NOMO-1 treated with DMSO at 0.1 percent for 48 hours (cell line): ENCODE results near the gene LRRC4C.
"Not testable (repeated sequence)": the region's sequence is repeated elsewhere in the genome, so short reads cannot be mapped to it uniquely, and the experiment has no call there.

ENCODE experiments used
- DNase-seq: peaks from one replicate; lab custom pipeline; 2025; ENCODE audit not compliant: unreplicated experiment; lab: John Stamatoyannopoulos, UW

Gene LRRC4C

DNA sequence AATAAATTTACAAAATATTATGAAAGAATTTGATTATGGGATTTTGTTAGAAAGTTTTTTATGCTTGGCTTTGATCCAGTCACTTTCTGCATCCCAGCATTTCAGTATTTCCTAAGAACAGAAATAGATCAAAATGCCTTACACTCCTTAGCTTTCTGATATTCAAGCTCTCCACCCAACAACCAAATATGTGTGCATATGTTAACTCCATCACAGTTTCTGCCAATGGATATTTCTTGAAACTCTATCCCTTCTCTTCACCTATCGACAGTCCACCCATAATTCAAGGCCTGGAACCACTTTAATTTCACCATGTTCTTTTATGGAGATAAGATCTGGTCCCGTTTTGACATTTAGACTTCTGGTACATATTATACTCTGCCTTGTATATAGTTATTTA is 565.0 kb downstream of the LRRC4C start:
- no peak for DNase-seq

DNA sequence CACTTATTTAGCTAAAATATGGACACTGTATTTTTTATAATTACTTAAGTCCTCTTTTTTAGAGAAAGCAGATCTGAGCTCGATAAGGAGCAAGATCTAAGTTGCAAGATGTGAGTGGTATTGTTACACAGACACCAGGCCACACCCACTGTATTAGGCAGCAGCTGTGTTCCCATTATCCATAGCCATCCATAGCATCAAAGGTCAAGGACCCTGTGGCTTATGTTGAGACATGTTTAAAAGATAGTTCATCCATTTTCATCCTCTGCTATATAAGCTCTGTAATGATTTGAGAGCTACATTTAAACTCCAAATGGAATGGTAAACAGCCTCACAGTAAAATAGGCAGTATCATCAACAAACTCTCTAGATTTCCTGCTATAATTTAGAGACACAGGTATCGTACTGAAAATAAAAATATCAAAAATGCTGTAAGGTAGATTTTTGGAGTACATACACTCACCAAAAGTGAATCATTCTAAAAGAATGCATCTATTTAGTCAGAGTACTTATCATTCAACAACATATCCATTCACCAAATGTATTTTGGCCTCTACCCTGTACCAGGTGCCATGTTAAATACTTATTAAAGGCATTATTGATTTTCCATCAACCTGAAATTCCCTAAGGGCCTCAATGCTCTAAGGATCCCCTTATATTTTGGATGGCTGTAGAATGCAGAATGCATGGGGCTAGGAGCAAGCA is 574.0 kb downstream of the LRRC4C start:
- DNase-seq, result no peak

DNA sequence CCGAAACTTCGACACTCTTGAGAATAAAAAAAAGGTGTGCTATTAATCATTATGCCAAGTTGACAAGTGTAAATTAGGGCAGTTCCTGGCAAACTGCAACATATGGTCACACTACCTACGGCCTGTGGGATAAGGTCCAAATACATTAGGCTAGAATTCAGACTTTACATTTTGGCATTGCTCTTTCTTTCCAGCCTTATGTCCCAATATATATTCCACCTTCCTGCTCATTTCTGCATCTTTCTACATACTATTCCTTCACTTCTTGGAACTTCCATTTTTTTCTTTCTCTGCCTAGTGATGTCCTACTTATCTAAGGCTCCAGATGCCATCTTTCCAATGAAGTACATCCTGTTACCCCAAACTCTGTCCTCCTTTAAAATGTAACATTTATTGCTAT is 577.2 kb downstream of the LRRC4C start:
- no peak for DNase-seq

DNA sequence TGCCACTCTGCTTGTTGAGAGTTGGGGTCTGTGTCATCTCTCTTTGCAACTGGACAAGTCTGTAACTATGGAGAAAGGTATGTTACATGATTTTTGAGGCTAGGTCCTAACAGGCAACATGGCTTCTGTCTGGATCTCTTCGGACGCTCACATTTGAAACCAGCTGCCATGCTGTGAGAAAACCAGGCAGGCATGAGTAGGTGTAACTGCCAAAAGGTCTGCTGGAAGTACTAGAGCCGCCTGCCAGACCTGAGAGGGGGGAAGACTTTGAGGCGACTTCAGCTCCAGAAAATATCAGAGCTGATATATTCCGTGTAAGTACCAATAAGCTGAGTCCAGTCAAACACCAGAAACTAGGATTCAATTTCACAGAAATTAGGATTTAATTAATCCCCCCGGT is 579.5 kb downstream of the LRRC4C start:
- DNase-seq, result no peak

DNA sequence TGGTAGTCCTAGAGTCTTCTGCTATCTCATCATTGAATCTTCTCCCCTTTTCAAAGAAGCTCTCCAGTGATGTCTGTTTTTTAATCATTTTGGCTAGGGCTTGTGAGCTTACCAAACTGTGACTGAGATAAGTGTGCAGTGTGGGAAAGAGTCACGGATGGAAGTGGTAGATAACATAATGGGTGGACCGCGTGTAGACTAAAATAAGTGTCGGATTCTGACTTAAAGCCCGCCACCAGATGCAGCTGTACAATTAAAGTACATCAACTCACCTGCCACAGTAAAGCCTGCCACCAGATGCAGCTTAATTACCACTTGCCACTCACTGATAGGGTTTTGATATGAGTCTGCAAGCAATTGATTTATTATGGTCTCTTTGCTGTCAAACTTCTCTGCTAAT is 581.5 kb downstream of the LRRC4C start:
- DNase-seq, result no peak

DNA sequence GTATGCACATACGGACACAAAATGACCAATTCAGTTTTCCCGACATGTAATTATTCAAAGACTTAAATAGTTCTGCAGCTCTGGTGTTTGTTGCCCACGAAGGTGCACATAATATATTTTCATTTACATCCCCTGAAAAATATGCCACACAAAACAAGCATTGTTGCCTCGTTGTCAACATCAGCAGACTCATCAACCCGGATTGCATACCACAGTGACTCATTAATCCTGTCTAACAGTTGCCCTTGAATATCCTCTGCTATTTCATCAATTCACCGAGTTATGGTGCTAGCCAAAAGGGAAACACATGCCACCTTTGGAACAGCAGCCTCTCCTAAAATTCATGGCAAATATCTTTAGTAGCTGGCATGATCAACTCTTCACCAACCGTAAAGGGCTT is 582.2 kb downstream of the LRRC4C start:
- no peak for DNase-seq

DNA sequence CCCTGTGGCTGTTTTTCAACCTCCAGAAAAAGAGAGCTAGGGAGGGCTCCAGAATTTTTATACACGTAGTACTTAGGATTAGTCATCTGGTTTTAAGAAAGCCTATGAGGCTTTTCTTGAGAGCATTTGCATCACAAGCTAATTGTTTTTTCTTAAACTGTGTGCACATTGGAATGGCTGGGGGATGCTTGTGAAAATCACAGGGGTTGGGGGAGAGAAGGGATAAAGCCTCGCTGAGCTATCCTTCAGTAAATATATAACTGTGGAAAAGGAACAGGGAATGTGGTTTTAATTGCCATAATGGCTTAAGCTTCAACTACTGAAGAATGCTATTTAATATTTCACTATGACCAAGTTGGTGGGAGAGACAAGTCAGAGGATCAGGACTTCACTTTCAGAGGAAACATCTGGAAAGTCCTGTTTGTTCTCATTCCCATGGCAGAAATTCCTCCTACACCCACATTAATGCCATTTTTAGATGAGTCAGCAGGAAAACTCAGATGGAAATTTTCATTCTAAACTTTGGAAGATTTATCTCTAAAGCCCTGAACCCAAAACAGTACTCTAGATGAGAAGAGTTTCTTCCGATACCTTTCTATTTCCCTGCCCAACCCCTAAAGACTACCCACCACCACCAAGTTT is 591.3 kb downstream of the LRRC4C start:
- no peak for DNase-seq

DNA sequence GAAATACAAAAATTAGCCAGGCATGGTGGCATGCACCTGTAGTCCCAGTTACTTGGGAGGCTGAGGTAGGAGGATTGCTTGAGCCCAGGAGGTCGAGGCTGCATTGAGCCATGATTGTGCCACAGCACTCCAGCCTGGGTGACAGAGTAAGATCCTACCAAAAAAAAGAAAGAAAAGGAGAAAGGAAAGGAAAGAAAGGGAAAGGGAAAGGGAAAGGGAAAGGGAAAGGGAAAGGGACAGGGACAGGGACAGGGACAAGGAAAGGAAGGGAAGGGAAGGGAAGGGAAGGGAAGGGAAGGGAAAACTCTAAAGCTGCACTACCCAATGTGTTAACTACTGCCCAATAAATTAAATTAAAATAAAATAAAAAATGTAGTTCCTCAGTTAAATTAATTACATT is 601.7 kb downstream of the LRRC4C start:
- DNase-seq, result not testable (repeated sequence)

DNA sequence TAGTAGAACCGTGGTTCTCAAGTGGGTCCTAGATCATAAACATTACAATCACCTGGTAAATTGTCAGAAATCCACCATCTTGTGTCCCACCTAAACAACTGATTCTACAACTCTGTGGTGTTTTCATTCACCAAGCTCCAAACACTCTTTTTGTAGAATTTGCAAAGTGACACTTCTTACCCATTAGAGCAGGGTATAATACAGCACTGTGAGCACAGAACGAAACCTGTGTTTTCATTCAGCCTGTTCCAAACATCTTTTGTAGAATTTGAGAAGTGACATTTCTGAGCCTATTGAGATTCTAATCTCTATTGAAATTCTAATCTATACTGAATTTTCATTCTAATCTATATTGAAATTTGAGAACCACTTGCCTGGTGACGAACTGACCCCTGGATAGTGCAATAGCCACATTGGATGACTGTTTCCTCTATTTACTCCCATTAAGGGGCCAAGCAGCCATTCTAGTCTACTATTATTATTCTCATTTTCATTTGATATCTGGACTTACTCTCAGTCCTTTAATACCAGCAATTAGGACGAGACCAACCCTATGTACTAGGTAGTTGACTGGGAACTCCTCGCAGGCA is 616.6 kb downstream of the LRRC4C start:
- DNase-seq, result no peak

DNA sequence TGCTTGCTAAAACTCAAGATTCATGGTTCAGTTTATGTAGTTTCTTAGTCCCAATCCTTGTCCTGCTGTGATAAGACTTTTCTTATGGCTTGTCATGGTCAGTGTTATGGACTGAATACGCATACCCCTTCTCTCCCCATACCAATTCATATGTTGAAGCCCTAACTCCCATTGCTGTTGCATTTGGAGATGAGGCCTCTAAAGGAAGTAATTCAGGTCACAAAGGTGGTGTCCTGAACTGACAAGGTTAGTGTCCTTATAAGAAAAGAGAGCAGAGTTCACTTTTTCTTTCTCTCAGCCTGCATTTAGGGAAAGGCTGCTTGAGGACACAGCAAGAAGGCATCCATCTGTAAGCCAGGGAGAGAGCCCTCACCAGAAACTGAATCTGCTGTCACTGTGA is 618.2 kb downstream of the LRRC4C start:
- DNase-seq, result no peak

DNA sequence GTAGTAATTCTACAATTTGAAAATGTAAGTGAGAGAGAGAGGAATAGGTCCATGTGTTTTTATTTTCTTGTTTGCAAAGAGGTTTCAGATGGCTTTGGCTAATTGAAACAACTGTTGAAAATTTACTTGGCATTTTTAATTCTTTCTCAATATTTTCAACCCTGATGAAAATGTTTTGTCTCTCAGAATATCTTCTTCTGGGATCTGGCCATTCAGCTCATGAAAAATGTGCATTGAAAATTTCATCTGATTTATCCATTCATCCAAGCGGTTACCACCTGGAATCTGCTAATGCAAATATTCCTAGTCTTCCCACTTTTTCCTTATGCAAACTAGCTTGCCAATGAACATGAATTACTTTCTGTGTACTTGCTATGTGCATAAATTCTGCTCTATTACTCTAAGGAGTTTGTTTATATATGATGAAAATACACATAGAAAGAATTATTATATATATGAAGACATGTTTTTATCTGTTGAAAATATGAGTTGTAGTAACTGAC is 621.2 kb downstream of the LRRC4C start:
- no peak for DNase-seq

DNA sequence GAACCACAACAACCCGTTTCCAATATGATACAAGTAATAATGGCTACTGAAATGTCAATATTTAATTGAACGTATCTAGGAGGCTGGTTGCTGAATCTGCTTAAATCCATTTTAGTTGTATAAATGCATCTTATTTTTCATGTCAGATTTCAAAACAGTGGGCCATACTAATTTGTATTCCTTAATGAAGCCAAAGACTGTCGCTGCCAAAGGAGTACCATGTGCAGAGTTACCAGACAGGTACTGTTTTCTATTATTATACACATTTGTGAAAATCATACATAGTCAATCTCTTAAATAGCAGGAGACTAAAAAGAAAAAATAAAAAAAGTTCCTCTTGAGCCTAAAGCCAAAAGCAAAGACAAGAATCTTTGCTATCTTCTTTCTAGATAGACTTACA is 632.3 kb downstream of the LRRC4C start:
- DNase-seq, result no peak

DNA sequence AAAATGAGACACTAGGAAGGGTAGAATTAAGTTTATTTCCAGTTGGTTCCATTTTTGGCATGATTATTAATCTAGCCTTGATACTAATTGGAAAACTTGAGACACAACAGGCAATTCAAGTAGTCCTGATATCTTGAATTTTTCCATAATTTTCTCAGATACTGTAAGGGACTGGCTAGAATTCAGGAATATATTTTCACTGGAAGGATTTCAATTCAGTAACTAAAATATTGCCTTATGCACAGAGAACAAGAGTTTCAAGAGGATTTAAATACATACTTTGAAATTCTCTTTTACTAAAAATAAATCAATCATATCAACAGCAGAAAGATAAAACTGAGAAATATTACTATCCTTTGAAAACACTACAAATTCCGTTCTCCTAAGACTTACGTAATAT is 632.9 kb downstream of the LRRC4C start:
- no peak for DNase-seq

DNA sequence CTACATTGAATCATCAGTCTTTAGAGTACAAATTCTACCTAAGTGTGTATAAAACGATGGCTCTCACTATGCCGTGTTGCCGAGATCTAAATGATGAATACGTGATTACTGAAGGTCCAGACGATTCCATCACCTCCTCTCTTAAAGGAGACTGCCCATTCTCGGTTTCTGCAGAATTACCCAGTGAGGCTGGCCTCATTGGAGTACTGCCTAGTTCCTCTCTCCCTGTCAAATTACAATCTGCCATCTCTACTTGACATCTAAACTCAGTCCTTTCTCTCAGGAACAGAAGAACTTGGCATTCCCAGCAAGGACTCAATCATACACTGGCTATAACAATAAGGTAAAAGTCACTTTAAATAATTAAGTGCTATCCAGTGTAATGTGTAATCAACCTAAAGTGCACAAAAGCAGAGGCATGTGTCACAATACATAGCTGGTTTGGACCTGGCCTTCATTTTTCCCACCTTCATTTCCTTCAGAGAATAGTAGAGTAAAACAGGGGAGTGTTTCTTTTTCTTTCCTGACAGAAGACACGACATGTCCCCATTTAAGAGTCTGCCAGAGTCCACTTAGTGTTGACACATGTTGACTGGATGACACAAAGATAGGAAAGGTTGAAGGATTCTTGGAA is 634.1 kb downstream of the LRRC4C start:
- no peak for DNase-seq

DNA sequence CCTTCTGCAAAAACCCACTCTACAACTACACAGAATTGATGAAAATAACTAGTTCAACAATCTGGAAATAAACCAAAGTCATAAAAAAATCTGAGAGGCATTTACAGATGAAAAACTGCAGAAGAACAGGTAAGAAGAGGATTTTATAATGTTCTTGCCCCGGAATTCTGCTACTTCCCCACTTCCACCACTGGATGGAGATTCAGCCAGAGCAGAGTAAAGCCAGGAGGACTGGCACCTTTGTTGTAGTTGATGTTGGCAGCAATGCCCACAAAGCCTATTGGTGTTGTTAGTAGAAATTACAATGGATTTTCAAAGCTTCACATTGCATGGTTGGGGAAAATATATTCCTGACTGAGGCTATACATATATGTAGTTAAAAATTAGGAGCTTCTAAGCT is 640.2 kb downstream of the LRRC4C start:
- DNase-seq, result no peak

DNA sequence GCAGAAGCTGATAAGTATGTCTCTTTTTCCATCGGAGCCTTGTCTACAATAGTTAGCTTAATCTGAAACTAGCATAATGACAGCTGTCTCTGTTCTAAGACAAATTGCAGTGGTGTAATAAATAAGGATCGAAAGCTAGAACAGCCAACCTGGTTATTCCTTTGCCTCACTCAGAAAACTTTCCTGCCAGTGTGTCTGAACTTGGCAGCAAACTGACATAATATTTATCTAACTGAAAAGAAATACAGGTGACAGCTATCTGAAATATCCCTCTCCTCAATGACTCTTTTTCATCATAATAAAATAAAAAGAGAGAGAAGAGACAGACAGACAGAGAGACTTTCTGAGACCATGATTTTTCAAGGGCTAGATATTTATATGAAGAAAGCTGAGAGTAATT is 642.5 kb downstream of the LRRC4C start:
- DNase-seq, result no peak

DNA sequence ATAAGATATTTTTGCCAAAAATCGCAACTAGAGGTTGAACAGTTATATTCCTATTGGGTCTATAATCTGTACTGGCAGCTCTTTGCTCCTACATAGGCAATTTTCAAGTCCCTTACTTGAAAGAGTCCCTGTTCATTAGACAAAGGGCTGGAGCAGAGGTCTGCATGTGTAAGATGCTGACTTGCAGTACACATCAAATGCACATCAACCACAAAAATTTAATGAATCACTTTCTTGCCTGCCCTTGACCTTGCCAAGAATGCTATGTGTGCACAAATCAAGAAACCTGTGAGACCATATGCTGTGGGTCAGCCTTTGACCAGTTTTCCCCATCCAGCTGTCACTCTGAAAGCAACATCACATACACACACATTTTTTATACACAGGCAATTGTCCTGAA is 661.5 kb downstream of the LRRC4C start:
- DNase-seq, result no peak

DNA sequence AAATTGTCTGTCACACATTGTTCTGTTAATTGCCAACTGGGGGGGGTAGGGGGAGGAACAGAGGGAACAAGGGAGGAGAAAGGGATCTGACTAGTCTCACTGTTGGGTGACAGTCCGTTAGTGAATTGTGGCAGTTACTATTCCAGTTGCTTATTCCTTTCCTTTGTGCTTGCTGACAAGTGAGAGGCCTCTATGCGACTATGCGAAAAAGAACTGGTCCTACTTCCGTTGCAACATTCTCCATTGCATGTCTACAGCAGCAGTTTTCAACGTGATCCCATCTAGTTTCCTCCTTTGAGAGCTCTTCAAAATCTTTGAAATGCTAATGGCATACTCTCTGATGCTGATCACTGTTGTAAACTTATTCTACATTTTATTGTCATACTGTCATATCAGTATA is 672.2 kb downstream of the LRRC4C start:
- DNase-seq, result no peak

DNA sequence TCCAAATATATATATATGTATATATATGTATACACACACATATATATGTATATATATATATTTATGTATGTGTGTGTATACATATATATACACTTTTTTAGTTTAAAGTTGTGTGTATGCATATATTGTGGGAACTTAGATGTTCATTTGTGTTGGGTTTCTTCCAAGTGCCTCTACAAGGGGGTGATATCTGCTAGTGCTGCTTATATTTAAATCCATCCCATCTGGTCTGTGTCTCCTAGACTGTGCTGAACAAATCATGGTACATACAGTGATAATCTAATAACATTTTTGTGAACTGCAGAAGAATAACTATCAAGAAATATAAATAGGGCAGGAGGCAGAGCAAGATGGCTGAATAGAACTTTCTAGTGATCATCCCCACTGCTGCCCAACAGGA is 696.4 kb downstream of the LRRC4C start:
- DNase-seq, result no peak

DNA sequence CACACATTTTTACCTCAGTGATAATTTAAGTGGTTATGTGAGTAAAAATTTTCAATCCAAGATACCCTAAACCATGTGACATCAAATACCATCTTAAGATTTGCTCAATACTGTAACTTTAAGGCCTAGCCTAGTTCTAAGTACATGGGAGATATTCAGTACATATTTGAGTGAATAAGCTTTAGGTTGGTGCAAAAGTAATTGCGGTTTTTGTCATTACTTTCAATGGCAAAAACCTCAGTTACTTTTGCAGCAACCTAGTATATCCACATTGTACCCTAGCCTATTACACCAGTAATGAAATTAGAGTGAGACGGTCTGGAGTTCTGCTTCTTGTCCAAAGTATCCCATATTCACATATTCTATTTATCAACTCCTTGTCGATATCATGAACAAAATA is 700.1 kb downstream of the LRRC4C start:
- DNase-seq, result no peak

DNA sequence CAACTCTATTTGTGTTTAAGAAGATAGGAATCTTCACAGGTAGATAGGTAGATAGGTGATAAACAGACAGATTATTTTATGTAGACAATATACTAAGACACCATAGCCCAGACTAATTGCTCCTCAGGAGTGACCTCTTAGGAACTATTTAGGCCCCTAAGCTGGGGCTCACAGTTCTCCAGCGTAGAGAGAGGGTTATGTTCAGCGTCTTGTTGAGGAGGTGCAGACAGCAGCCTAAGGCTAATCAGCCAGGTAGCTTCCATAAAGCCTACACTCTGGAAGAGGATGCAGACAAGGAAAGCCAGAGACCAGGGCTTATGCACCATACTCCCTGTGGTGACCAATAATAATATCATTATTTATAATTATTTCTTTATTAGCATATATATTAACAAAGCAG is 705.2 kb downstream of the LRRC4C start:
- no peak for DNase-seq

DNA sequence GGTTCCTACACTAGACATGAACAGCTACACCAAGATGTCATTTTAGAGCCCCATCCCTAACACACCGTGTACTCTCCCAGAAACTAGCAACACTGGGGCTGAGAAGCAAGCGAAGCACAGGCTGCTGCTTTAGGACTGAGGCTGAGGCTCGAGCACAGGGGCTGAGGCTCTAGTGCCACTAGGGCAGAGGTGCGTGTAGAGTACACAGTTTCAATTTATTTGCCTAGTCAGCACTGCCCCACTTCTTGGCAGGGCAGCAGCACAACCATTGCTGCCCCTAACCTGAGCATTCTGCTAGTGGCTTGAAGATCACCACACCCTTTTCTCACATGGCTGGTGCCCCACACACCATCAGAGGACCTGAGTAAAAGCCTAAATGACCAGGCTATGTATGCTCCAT is 713.2 kb downstream of the LRRC4C start:
- no peak for DNase-seq
